Activated CD4-positive, alpha-beta T cell treated with anti-CD3 and anti-CD28 coated beads, Interleukin-10, Interleukin-2, amounts not matched to agents 100 ng/mL and 50 ng/mL, durations not matched to agents 16 hours and 8 hours (primary cell): Measurements from ENCODE around the gene UBE2D2.

Experiments
- DNase-seq: peaks from one replicate; pipeline ENCODE4 v3.0.0-alpha.2; 2020

Gene UBE2D2

GRCh38 chr5:139636207-139636792 lies 75.2 kb downstream of the UBE2D2 start:
- DNase-seq: peak; percentile 65

DNA sequence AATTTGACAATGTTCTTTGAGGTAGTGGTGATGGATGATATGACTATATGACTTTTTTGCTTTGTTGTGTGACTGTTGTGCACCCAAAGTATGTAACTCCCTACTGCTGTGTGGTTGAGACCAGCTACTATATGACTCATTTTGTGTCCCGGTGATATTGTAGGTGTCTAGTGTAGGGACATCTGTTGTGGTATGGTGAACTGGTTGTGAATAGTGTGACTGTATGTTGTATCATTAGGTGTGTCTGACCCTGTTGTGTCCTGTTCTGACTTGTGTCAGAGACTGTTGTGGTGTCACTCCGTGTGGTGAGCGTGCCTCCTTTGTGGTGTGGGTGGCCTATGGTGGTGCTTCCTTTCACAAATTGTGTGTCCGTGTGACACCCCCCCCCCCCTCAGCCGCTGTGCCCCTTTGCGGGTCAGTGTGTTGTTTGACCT lies 75.9 kb downstream of the UBE2D2 start:
- DNase-seq: peak; percentile 88

DNA sequence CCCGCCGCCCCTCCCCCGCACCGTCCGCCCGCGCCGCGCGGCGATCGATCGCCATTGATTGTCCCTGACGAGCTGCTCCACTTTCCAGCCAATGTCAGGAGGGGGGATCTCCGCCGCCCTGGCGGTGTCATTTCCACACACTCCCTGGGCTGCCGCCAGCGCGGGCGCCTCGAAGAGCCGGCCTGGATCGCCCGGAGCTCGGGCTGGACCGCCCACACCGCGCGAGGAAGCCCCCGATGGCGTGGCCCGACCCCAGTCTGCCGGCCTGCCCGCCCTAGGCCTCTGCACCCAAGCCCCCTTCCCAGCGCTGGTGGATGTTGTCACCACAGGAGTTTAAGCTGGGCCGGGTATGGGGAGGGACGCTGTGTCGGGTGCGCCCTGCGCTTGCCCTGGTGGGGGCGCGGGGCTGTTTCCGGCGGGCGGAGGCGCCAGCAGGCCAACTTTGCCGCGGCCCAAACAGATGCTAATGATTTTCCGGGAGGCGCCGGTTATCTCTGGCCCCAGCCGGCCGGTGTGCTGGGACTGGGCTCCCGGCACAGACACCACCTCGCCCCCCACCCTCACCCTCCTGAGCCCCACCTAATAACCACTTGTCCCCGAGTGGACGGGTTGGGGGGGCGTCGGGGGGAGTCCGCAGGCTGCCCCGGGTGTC lies 76.4 kb downstream of the UBE2D2 start:
- DNase-seq: peak; percentile 38

DNA sequence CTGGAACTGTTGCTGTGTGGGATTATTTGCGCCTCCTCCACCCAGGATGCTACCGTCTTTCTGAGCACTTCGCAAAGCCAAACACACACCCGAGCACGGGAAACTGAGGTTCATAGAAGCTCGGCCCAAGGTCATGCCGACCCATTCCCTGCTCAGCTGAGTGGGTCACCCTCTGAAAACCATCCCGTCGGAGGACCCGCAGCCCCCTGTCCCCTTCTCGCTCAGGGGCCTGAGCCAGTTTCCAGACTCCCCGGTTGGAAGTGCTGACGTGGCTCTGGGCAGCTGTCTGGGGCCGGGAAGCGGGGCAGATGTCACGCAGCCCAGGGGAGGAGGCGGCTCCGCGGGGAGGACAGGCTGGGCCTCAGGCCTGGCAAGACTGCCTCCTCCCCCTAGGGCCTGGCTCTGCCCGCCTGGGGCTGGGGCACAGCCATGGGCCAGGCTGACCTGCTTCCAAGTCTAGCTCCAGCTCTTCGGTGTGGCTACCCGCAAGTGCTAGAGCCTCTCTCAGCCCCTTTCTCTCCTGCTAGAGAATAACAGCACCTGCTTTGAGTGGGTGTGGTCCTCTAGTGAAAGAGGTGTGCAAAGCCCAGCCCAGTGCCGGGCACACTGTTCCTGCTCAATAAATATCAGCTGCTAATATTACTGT lies 77.1 kb downstream of the UBE2D2 start:
- DNase-seq: no peak

DNA sequence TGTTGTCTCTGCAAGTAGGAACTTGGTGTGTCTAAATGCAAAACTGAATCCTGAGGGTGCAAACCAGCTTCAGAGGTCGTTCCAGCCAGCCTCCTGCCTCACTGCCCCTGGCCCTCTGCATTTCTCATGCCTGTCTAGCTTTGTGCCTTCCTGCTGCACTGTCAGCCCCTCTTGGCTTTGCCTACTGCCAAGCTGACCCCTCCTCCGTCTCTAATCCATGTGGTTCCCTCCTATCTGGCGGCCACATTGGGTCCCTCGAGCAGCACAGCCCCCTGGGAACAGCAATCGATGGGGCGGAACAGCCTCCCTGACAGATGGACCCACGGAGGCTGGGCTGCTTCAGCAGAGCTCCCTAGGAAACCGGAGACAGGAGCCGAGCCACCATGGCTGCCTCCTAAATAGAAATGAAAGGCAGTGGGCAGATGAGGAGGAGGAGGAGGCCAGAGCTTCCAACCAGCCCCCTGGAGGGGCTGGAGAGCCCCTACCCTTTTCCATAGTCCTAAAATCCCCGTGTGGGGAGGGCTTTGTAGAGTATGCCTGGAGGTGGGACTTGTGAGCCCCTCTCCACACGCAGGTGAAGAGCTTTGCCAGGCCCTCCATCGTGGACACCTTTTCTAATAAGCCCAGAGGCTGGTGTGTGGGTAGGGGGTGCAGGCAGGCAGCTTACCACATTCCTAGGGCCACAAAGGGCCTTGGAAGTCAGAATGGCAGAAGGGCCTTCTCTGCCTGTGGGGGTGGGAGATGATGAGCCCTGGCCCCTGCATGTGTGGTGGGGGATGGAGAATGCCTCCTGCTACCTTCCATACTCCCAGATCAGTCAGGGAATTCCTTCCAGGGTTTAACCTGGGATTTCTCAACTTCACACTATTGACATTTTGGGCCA lies 77.8 kb downstream of the UBE2D2 start:
- no peak for DNase-seq

DNA sequence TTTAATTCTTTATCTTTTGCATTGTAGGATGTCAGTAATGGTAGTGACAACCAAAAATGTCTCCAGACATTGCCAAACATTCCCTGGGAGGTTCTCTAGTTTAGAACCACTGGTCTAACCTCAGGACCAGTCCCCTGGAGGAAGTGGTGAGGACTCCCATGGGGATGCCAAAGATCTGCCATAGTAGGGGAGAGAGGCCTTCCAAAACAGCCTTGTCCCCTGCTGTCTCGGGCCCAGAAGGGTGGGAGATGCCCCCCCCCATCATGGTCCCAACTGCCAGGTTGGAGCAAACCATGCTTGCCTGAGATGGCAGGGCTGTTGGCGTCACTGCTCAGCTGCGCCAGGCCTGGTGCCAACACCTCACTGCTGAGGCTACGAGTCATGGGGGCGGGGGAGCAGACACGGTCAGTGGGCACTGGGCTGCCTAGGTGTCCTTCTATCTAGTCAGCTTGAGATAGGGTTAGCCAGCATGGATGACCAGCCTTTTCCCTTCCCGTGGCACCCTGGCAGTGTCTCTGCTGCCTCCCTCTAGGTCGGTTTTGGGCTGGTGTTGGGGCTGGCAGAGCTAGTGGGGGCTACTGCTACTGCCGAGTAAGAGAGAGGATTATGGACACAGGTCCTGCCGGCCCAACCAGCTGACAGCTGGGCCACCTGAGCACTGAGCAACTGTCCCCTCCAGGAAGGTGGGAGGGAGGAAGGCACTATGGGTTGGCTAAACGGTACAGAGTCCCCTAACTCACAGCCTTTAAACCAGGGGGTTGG lies 78.7 kb downstream of the UBE2D2 start:
- DNase-seq: no peak

GRCh38 chr5:139640421-139641115 lies 79.4 kb downstream of the UBE2D2 start:
- no peak for DNase-seq

DNA sequence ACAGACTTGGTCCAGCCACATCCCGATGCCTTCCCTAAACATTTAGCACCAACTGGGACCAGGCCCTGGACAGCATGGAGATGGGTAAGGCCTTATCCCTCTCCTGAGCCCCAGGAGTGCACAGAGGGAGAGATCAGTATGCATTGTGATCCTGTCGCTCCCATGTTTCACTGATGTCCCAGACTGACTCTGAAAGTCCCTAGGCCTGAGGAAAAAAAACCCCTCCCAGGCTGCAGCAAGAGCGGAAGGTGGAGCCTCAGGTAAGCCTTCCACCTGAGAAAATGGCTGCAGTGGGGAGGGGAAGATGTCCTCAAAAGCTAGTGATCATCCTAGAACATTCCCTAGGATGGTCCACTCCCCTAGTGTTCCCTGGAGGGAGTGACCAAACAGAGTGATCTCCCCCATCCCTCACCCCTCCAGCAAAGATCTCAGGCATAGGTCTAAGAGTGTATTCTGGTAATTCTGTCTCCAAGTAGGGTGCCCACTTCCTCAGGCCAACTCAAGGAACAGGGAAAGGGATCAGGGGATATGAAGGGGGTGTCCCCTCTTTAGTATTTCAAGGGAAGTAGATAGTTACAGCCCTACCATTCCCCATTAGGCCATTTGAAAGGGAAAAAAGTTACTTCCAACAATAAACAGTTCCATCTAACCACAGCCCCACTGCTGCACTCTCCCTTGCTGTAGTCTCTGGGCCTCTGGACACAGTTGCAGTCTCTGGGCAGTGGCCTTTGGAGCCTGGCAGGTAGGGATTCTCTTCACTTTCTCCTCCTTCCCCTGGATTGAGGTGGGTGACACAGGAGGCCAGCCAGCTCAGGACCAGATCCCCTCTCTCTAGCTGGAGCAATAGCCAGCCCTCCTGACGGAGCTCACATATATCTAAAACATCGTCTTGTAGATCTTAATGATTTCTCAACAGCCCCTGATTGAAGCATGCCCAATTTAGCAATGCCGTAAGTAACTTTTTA lies 80.3 kb downstream of the UBE2D2 start:
- no peak for DNase-seq

GRCh38 chr5:139642213-139642612 lies 81.1 kb downstream of the UBE2D2 start:
- DNase-seq: no peak

DNA sequence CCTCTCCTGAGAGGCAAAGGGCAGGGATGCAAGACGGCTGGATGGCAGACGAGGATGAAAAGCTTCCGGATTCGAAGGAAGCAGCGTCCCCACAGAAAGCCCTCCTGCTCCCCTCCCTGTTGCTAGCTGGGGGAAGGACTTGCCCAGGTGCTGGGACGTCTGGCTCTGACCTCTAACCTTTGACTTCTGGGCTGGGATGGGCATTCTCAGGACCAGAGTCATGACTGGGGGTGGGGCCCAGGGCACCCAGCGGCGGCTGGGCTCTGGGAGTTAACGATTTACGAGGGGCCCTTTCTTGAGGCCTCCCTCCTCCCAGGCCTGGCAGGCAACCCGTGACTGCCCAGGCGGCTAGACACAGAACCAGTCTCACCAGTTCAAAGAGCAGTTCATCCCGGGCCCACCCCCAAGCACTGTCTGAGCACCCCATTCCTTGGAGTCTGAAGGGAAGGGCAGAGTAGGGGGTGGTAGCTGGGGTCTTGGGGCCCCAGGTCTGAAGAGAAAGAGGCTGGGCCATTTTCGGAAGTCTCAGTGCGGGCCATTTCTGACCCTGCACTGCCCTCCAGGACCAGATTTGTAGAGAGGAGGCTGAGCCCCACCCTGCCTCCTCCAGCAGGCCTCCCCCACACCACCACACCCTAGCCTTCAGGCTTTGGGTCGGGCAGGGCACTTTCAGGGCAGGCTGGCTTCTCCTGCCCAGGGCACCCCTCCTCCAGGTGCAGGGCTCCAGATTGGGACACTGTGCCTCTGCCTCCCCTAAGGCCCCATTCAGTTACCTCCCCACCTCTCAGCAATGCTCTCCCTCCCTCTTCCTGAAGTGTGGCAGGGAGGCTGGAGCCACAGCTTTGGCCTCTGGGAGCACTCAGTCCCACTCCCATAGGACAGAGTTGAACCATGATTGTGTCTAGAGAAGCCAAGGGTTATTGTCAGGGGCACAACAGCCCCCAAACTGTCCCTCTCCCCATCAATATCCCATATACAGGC lies 82.0 kb downstream of the UBE2D2 start:
- no peak for DNase-seq

DNA sequence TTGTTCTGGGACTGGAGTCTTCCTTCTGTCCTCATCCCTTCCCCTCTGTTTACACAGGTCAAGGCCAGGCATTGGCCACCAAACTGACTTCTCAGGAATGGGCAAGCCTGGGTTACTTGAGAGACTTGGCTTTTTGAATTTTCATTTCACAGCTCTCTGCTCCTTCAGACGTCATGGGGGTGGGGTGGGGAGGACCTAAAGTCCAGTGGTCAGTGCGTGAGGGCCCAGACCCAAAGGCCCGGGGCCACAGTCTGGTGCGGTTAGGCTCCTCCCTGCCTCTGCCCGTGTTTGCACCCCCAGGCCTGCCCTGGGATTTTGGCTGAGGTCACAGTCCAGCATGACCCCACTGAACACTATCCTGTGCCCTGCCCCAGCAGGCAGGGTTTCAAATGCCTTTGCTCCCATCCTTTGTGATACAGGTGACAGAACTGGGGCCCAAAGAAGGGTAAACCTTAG lies 82.9 kb downstream of the UBE2D2 start:
- no peak for DNase-seq

DNA sequence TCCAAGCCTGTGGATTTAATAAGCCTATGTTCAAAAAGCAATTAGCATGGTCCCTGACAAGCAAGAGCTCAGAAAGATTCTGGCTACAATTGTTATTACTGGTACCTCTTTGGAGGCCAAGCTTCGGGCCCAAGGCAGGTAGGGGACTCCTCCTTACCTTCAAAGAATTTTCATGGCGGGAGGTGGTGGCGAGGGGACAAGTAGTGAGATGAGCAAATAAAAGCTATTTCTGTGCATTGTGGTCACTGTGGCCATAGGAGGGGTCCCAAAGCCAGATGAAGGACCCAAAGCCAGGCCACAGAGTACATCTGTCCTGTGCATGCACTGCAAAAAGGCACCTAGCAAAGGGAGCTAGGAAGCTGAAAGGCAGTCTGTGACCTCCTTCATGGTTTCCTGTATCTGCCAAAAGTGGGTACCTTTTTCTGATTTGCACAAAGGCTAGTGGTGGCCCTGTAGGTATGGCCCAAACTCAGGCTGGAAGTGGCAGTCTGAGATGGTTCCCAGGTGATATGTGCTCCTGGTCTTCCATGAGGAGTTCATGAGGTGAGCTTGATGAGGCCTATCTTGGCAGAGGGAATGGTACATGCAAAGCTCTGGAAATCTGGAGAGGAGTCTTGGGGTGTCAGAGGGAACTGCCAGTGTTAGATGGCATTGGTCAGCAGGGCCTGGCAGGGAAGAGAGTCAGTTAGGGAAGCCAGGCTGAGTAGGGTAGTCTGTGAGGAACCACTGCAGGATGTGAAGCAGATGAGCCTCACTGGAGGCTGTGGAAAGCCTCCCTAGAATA lies 83.7 kb downstream of the UBE2D2 start:
- DNase-seq: no peak

DNA sequence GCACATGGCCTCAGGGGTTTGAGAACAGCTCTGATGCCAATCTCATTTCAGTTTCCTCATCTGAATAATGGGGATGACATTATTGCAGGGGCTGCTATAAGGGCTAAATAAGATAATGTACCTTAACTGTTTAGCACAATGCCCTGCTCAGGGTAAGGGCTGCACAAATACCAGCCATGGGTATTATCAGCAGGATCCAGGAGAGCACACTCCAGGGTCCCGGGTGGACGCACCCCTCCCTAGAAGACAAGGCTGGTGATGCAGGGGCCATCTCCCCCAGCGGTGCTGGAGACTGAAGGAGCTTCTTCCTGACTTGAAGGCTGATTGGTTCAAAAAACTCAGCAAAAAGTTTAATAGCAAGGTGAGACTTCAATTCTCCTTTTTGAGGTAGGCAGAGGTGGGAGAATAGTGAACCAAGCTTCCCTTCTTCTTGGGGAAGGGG lies 84.3 kb downstream of the UBE2D2 start:
- DNase-seq: no peak

DNA sequence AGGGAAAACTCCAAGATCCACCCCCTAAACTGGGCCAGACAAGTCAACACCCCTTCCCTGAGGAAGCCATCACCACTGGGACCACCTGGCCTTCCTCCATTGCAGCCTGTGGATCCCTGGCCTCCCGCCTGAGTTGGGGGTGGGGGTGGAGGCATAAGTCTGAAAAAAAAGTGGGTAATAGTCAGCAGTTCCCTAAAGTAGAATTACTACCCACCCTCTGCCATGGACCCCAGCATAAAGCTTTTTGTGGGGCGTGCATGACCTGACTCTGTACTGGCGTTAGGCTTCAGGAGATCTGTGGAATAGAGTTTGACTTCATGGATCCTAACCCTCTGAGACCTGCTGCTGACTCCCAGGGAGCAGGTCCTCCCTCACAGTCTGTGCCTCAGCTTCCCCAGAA lies 85.0 kb downstream of the UBE2D2 start:
- no peak for DNase-seq

DNA sequence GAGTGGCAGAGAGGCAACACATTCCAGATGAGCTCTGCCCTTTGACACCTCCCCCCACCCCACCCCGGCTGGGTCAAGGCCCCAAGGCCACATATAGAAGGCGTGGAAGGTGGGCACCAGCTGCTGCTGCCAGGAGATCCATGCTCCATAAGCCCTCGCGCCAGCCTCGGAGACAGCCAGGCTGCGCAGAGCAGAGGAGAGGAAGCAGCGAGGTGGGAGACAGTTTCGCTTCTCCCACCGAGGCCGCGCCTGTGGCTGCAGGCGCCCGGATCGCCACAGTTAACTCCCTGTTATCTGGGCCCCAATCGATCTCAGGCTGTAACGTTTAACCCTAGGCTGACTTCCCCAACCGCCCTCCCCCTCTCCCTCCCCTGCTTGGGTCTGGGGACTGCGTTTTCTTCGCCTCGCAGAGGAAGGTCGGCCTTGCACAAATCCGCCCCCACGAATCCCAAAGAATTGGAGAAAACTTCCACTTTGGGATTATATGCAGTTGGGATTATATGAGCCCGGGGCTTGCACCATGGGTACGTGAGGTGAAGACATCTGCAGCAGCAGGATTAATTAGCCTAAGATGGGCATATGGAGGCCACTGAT lies 85.9 kb downstream of the UBE2D2 start:
- DNase-seq: no peak

GRCh38 chr5:139647506-139648204 lies 86.5 kb downstream of the UBE2D2 start:
- DNase-seq: no peak
